ENCODE measurements around the gene GNB5.
"Not testable (repeated sequence)": the region's sequence is repeated elsewhere in the genome, so short reads cannot be mapped to it uniquely, and the experiment has no call there.

The GNB5 gene

GRCh38 chr15:52101542-52102323 is 89.5 kb downstream of the GNB5 start:
- H3K4me3 ChIP-seq (ENCODE audit: low read depth, low read length), result no peak overlapping the region; the same call in 1 of the 2 replicates
- DNase-seq (ENCODE audit: low read depth), result no peak

GRCh38 chr15:52100807-52101442 is 90.3 kb downstream of the GNB5 start:
- no peak overlapping the region for H3K4me3 ChIP-seq (ENCODE audit: low read depth, low read length)
- TF ChIP-seq CTCF (IDR thresholded peaks at IDR 0.05; ENCODE audit: low read depth, low read length, missing control alignments), result no peak
- no peak for DNase-seq (ENCODE audit: low read depth)

More at GRCh38 chr15:52101542-52102323, 89.5 kb downstream of the GNB5 start:
- TF ChIP-seq CTCF (IDR thresholded peaks at IDR 0.05; ENCODE audit: low read depth, low read length, missing control alignments), result no peak

DNA sequence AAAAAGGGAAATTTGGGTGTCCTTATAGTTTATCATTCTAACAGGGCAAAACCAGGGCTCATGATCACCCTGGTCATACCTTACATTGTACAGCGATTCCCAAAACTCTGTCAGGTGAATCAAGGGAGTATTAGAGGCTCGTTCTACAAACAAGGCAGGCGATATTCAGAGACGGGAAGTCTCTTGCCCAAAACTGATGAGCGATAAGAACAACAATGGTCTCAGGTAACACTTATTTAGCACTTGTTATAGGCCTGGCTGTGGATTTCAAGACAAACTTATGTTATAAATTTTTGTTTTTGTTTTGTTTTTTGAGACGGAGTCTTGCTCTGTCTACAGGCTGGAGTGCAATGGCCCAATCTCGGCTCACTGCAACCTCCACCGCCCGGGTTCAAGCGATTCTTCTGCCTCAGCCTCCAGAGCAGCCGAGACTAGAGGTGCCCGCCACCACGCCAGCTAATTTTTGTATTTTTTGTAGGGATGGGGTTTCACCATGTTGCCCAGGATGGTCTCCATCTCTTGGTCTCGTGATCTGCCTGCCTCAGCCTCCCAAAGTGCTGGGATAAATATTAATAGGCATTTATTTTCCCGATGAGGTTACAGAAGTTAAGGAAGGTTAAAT is 91.4 kb downstream of the GNB5 start:
- no peak overlapping the region for H3K4me3 ChIP-seq (ENCODE audit: low read depth, low read length)
- no peak for DNase-seq (ENCODE audit: low read depth)
- no peak for TF ChIP-seq CTCF (IDR thresholded peaks at IDR 0.05; ENCODE audit: low read depth, low read length, missing control alignments)

GRCh38 chr15:52098323-52098722 is 92.9 kb downstream of the GNB5 start:
- H3K4me3 ChIP-seq (ENCODE audit: low read depth, low read length), result no peak overlapping the region
- no peak for TF ChIP-seq CTCF (IDR thresholded peaks at IDR 0.05; ENCODE audit: low read depth, low read length, missing control alignments)
- no peak for DNase-seq (ENCODE audit: low read depth)

DNA sequence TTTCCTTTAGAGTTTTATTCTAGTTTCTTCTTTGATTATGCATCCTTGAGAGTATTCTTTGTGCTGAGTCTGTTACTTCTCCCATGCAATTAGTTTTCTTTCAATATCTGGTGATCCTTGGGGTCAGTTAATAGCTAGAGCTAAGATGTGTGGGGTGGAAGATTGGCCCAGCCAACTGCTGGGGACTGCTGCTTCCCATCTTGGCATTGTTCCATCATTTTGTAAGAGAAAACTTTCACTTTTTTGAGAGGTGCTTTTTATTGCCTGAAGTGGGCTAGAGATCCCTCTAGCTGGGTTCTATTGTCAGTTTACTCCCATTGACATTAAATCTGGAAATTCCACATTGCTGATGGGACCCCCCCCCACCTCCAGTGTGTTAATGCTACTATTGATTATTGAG is 94.0 kb downstream of the GNB5 start:
- no peak overlapping the region for H3K4me3 ChIP-seq (ENCODE audit: low read depth, low read length)
- no peak for TF ChIP-seq CTCF (IDR thresholded peaks at IDR 0.05; ENCODE audit: low read depth, low read length, missing control alignments)
- DNase-seq (ENCODE audit: low read depth), result no peak

DNA sequence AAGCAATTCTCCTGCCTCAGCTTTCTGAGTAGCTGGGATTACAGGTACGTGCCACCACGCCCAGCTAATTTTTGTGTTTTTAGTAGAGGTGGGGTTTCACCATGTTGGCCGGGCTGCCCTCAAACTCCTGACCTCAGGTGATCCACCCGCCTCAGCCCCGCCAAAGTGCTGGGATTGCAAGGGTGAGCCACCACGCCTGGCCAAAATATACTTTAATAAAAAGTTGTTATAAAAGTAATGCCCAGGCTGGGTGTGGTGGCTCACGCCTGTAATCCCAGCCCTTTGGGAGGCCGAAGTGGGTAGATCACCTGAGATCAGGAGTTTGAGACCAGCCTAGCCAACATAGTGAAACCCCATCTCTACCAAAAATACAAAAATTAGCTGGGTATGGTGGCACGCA is 94.7 kb downstream of the GNB5 start:
- H3K4me3 ChIP-seq (ENCODE audit: low read depth, low read length); DNase-seq (ENCODE audit: low read depth): not testable (repeated sequence)

- DNase-seq (ENCODE audit: low read depth), result no peak
- H3K4me3 ChIP-seq (ENCODE audit: low read depth, low read length), result no peak overlapping the region
- no peak for TF ChIP-seq CTCF (IDR thresholded peaks at IDR 0.05; ENCODE audit: low read depth, low read length, missing control alignments)
Measured at GRCh38 chr15:52095597-52096262, 95.5 kb downstream of the GNB5 start.

Measured in GM12864 (cell line).